HUES64 (cell line): ENCODE data around the gene INTS2.
"Not testable (repeated sequence)": the region's sequence is repeated elsewhere in the genome, so short reads cannot be mapped to it uniquely, and the experiment has no call there.

Experiments used
- H3K27ac ChIP-seq: 2 replicates; pipeline ENCODE4 v1.7.0; 2013; ENCODE audit warnings: low read depth, low read length, inconsistent platforms
- H3K27me3 ChIP-seq: 2 replicates; pipeline ENCODE4 v1.6.1; 2013; ENCODE audit warnings: mild to moderate bottlenecking, low read length; ENCODE audit not compliant: insufficient read depth
- H3K36me3 ChIP-seq: 2 replicates; pipeline ENCODE4 v1.6.1; 2013; ENCODE audit warnings: mild to moderate bottlenecking, low read length; ENCODE audit not compliant: insufficient read depth
- H3K4me1 ChIP-seq: 2 replicates; pipeline ENCODE4 v1.6.1; 2013; ENCODE audit warnings: mild to moderate bottlenecking, low read length, moderate library complexity; ENCODE audit not compliant: insufficient read depth
- H3K4me3 ChIP-seq: 2 replicates; pipeline ENCODE4 v1.5.1; 2013; ENCODE audit warnings: mild to moderate bottlenecking, low read length, moderate library complexity
- H3K9ac ChIP-seq: 2 replicates; pipeline ENCODE4 v1.6.1; 2013; ENCODE audit warnings: mild to moderate bottlenecking, low read depth, low read length
- H3K9me3 ChIP-seq: 2 replicates; pipeline ENCODE4 v1.6.1; 2013; ENCODE audit warnings: low read depth, low read length; ENCODE audit not compliant: insufficient read depth
- WGBS: fragments of 150-250, 120-280 bp; methylation state at CpG from one replicate; pipeline ENCODE4 v1.1.7; 2013; ENCODE audit warnings: missing lambda C conversion rate; 5-methylcytosine and 5-hydroxymethylcytosine counted together

INTS2 gene

DNA sequence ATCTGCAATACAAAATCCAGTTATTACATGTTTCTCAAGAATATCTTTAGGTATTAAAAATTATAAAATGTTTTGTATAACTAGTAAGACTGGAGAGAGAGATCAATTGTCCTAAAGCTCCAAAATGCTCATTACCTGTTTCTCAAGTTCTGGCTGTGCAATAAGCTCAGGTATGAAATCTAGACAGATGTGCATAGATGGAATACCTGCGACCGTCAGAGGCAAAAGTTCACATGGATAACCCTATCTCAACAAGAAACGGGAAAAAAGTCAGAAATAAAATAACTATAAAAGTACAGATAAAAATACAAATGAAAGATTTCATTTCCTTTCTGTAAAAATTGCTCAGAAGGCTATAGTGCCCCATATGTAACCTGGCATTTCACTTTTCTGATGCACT is 58.6 kb downstream of the INTS2 start:
- no peak overlapping the region for H3K27ac ChIP-seq
- H3K4me3 ChIP-seq: no peak overlapping the region
- H3K9ac ChIP-seq: no peak overlapping the region
- no peaks in the 10 kb centered on the region for H3K9me3 ChIP-seq
- WGBS: 93% methylated on average over 2 of the region's 3 CpGs
- peaks cover 63% of the 10 kb centered on the region for H3K36me3 ChIP-seq
- no peaks in the 10 kb centered on the region for H3K27me3 ChIP-seq
- H3K4me1 ChIP-seq: peaks cover 3% of the 10 kb centered on the region; the same call in 1 of the 2 replicates

DNA sequence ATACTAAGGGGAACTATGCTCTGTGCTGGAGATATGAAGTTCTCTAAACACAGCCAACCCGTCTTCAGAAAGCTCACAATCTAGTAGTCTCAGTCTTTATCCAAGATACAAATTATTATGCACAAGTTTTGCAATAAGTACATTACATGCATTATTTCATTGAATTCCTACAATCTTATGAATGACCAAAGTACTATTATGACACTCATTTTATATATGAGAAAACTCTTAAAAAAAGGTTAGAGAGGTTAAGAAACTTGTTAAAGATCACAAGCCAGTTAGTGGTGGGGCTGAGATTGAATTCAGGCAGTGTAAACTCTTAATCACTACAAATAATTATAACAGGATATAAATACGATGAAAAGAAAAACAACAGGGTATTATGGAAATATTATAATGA is 59.7 kb downstream of the INTS2 start:
- peaks cover 63% of the 10 kb centered on the region for H3K36me3 ChIP-seq
- no peak overlapping the region for H3K9ac ChIP-seq
- H3K9me3 ChIP-seq: no peaks in the 10 kb centered on the region
- WGBS: 100% methylated on average over 1 of the region's 2 CpGs
- peaks cover 4% of the 10 kb centered on the region; the same call in 1 of the 2 replicates for H3K4me1 ChIP-seq
- no peak overlapping the region for H3K27ac ChIP-seq
- no peaks in the 10 kb centered on the region for H3K27me3 ChIP-seq
- H3K4me3 ChIP-seq: no peak overlapping the region

DNA sequence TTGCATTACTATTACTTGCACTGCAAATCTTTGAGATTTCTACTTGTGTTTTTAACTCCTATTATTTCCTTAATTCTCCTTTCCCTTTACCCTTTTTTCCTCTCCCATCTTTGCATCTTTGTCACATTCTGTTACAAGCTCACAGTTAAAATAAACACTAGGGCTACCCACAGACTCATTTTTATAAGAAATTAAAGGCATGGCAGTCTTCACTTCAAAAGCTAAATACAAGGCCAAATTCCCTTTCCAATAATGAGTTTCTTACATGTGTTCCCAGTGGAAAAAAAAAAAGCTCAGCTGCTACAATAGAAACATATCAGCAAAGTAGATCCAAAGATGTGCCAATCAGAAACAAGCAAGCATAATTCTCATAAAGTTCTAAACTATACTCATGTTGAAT is 60.7 kb downstream of the INTS2 start:
- peaks cover 57% of the 10 kb centered on the region for H3K36me3 ChIP-seq
- no peaks in the 10 kb centered on the region for H3K9me3 ChIP-seq
- no peaks in the 10 kb centered on the region for H3K27me3 ChIP-seq
- no peak overlapping the region for H3K27ac ChIP-seq
- H3K9ac ChIP-seq: no peak overlapping the region
- no peak overlapping the region for H3K4me3 ChIP-seq
- peaks cover 5% of the 10 kb centered on the region; the same call in 1 of the 2 replicates for H3K4me1 ChIP-seq

DNA sequence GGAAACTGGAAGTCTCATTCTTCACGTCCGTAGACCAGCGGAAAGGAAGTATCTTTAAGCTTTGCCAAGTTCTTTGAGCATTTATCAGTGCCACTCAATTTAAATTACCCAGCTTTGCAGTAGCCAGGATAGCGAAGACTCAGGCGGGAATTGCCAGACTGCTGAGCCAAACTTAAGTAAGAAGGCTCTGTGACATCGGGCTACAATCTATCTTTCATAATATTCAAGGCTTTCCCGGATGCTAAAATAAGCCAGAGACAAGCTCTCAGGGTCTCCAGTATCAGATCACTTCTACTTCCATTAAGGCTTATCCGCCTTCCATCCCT is 64.0 kb downstream of the INTS2 start:
- 8% methylated on average over 8 of the region's 8 CpGs for WGBS
- Histone ChIP-seq H3K4me1 (peaks cover 18% of the 10 kb centered on the region; the same call in 1 of the 2 replicates), H3K27ac (peak overlapping the region; percentile 80), H3K9me3 (no peaks in the 10 kb centered on the region), H3K4me3 (peak overlapping the region; percentile 95), H3K27me3 (no peaks in the 10 kb centered on the region), H3K36me3 (peaks cover 50% of the 10 kb centered on the region), H3K9ac (peak overlapping the region; percentile 82)

DNA sequence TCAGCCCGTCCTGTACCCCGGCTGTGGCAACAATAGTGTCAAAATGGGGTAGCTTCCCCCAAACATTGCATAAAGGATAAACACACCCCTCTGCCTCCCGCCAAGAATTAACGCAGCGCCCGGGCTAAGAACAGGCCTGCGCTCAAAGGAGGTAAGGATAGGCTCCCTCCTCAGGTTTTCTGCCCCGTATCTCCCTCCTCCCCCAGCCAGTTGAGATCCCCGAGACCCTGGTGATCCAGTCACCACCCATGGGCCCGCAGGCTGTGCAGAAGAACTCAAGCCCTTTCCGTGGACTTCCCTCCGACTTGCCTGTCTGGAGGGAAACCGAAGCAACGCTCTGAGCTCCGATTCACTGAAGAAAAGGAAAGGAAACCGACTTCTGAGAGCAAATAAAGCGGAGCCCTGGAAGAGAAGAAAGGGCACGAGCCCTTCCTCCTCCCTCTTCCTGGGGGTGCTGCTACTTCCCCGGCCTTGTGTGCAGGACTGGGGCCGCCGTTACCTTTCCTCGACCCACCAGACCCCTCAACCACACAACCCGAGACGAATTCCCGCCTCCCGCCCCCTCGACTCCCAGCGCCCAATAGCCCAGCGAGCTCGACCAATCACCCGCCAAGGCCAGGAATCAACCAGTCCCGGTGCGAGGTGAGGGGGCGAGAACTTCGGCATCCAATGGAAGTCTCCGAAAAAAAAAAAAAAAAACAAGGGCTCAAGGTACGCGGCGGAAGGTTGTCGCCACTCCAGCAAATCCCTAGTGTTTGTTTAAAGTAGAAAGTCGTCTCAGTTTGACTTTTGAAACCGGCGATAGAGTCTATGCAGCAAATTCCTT is 64.6 kb downstream of the INTS2 start, which contains the start of gene BRIP1:
Gene BRIP1 (minus strand): TSS at position 554 of the 826 bp plus-strand sequence. CDS start 1,989 bp downstream, outside the sequence.
- Histone ChIP-seq H3K4me1 (peaks cover 18% of the 10 kb centered on the region; the same call in 1 of the 2 replicates), H3K36me3 (peaks cover 48% of the 10 kb centered on the region), H3K4me3 (peak within 1 kb of the TSS; percentile 95), H3K27ac (peak within 1 kb of the TSS; percentile 88), H3K27me3 (no peaks in the 10 kb centered on the region), H3K9ac (peak within 1 kb of the TSS; percentile 96), H3K9me3 (no peaks in the 10 kb centered on the region)
- WGBS: under 1% methylated on average over 43 of the region's 43 CpGs

DNA sequence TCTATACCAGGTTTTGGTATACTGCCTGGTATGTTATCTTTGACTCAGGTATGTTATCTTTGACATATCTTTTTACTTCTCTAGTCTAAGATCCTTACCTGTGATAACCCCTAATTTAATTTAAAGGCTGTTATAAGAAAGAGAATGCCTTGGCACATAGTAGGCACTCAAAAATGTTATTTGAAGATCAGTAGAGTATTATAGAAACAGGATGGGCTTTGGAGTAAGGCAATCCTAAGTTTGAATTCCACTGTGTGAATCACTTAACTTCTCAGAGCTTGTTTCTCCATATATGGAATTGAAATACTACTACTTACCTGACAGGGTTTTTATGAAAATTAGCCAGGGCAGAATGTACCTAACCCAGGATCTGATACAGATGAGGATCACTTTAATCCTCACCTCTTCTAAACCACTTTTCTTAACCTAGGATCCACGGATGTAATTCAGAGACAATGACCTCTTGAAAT is 65.6 kb downstream of the INTS2 start:
- no peaks in the 10 kb centered on the region for H3K27me3 ChIP-seq
- peak overlapping the region; percentile 88 for H3K27ac ChIP-seq
- no peaks in the 10 kb centered on the region for H3K9me3 ChIP-seq
- H3K9ac ChIP-seq: peak overlapping the region; percentile 96
- peaks cover 18% of the 10 kb centered on the region; the same call in 1 of the 2 replicates for H3K4me1 ChIP-seq
- WGBS: 18% methylated on average over 1 of the region's 1 CpG
- peak overlapping the region; percentile 95 for H3K4me3 ChIP-seq
- peaks cover 48% of the 10 kb centered on the region for H3K36me3 ChIP-seq

DNA sequence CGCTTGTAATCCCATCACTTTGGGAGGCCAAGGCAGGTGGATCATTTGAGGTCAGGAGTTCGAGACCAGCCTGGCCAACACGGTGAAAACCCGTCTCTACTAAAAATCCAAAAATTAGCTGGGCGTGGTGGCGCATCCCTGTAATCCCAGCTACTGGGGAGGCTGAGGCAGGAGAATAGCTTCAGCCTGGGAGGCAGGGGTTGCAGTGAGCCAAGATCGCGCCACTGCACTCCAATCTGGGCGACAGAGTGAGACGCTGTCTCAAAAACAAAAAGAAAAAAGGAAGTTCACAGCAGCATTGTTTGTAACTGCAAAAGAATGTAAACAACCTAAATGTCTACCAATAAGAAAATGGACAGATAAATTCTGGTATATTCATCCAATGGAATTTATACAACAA is 67.4 kb downstream of the INTS2 start:
- H3K27me3 ChIP-seq, H3K9me3 ChIP-seq, H3K4me3 ChIP-seq, H3K27ac ChIP-seq, H3K9ac ChIP-seq: not testable (repeated sequence)
- Histone ChIP-seq H3K36me3 (peaks cover 56% of the 10 kb centered on the region), H3K4me1 (peaks cover 18% of the 10 kb centered on the region; the same call in 1 of the 2 replicates)
- WGBS: 97% methylated on average over 10 of the region's 10 CpGs

DNA sequence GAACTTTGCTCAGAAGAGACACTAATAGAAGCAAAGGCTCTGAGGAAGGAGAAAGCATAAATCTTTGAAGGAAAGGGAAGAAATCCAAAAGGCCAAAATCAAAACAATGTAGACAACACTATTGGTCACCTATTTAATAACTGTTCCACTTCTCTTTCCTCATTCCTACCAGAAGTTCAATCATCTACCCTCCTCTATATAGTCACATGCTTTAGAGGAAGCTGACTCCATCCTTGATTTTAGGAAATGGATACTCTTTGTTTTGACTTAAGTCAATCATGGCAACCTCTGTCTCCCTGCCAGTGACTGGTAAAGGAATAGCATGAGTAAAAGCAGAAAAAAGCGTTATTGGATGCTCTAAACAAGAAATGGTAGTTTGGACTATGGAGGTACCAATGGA is 71.7 kb downstream of the INTS2 start:
- WGBS: 98% methylated on average over 1 of the region's 1 CpG
- Histone ChIP-seq H3K9ac (no peak overlapping the region), H3K4me1 (peaks cover 4% of the 10 kb centered on the region; the same call in 1 of the 2 replicates), H3K36me3 (peaks cover 94% of the 10 kb centered on the region), H3K27me3 (no peaks in the 10 kb centered on the region), H3K27ac (no peak overlapping the region), H3K4me3 (no peak overlapping the region), H3K9me3 (no peaks in the 10 kb centered on the region)

DNA sequence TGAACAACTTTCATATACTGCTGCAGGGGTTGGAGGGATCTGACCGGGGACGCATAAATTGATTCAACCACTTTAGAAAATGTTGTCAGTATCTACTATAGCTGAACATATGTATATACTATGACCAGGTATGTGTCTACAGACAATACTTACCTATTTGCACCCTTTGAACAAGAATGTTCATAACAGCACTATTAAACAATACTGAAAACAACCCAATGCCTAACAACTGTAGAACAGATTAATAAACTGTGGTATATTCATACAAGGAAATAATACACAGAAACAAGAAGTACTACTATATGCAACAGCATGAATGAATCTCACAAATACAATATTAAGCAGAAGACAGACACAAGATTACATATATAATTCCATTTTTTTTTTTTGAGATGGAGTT is 74.9 kb downstream of the INTS2 start:
- no peak overlapping the region for H3K27ac ChIP-seq
- WGBS: no CpG with 5 or more reads among the region's 2 CpGs
- no peaks in the 10 kb centered on the region for H3K27me3 ChIP-seq
- H3K9me3 ChIP-seq: no peaks in the 10 kb centered on the region
- H3K36me3 ChIP-seq: peaks cover 86% of the 10 kb centered on the region
- no peak overlapping the region for H3K4me3 ChIP-seq
- no peak overlapping the region for H3K9ac ChIP-seq
- H3K4me1 ChIP-seq: no peaks in the 10 kb centered on the region

DNA sequence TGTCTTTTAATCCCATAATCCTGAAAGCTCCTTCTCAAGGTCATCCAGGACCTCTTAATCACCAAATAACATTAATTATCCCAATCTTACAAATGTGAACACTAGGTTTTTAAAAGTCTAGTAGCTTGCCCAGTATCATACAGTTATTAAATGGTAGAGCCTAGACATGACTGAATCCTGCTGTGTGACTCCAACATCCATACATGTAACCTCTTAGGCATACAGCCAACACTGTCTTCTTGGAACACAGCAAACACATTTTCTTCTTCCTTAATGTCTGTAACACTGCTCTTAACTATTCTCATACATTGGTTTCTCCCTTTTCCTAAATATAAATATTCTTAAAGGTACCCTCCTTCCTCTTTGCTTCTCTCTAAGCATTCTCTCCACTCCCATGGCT is 78.1 kb downstream of the INTS2 start:
- Histone ChIP-seq H3K4me3 (no peak overlapping the region), H3K36me3 (peaks cover 84% of the 10 kb centered on the region), H3K9me3 (no peaks in the 10 kb centered on the region), H3K27me3 (no peaks in the 10 kb centered on the region), H3K9ac (no peak overlapping the region), H3K4me1 (no peaks in the 10 kb centered on the region), H3K27ac (no peak overlapping the region)

DNA sequence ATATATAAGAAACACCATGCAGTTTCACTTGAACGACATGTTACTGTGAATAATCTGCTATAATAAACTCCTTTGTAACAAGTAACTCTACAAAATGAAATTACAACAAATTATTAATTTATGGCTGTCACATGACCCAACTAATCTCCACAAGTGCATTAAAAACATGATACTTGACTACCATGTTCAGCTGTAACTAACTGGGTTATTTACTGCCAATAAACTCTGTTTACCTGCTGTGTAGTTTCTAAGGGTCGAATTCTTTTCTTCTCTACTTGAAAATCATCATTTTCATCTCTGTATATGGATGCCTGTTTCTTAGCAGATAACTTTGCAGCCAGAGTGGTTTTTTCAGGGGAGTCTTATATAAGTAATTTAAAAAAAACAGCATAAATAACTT is 78.9 kb downstream of the INTS2 start:
- Histone ChIP-seq H3K36me3 (peaks cover 82% of the 10 kb centered on the region), H3K9ac (no peak overlapping the region), H3K4me3 (no peak overlapping the region), H3K27me3 (no peaks in the 10 kb centered on the region), H3K27ac (no peak overlapping the region), H3K9me3 (no peaks in the 10 kb centered on the region), H3K4me1 (no peaks in the 10 kb centered on the region)
- WGBS: 86% methylated on average over 2 of the region's 2 CpGs
